ENCODE results near the gene RTP5. TPM values are rescaled to one million over a fixed set of nuclear protein-coding genes. Genes with fewer than 3 reads are reported as not detected.

Gene RTP5
- total RNA-seq, 1 experiment from 2014 or later: not detected

GRCh38 chr2:241886840-241887447 is 17.4 kb downstream of the RTP5 start:
- intact Hi-C loops (cut with micrococcal nuclease): loop anchor here (10.0 kb wide), 1 partner anchor 332 kb away; the partner anchor contains the start of gene BOK
- DNase-seq (ENCODE audit: low read depth, low spot score): no peak
- Histone ChIP-seq H2AFZ (ENCODE audit: low read depth, low read length, poor library complexity, severe bottlenecking) (no peak overlapping the region), H4K20me1 (ENCODE audit: insufficient read depth) (no peaks in the 10 kb centered on the region), H3K9me2 (ENCODE audit: insufficient read depth) (no peaks in the 10 kb centered on the region), H3K9ac (ENCODE audit: low read length) (no peak overlapping the region), H3K79me2 (ENCODE audit: insufficient read depth, low read length) (no peaks in the 10 kb centered on the region), H3K36me3 (ENCODE audit: control insufficient read depth in 1 of 2, insufficient read depth in 2 of 2, low read length in 2 of 2) (no peaks in the 10 kb centered on the region), H3K27ac (ENCODE audit: low read depth, low read length) (no peak overlapping the region), H3K4me3 (replicated peaks in 1 of 2; ENCODE audit: low read depth in 1 of 2, low read length in 2 of 2) (no peak overlapping the region), H3K9me3 (ENCODE audit: control insufficient read depth in 1 of 2, insufficient read depth in 1 of 2, low read depth in 1 of 2, low read length in 2 of 2) (no peaks in the 10 kb centered on the region), H3K4me2 (ENCODE audit: low read length) (no peak overlapping the region), H3K27me3 (ENCODE audit: insufficient read depth, low read length) (no peaks in the 10 kb centered on the region), H3K4me1 (ENCODE audit: control insufficient read depth in 1 of 2, insufficient read depth in 2 of 2, low read length in 2 of 2) (peaks cover 5 to 12% of the 10 kb centered on the region in 2 experiments; a peak in 3 of 4 replicates)
- ChIA-PET POLR2A (no interaction called here), RAD21 (ENCODE audit: low non-redundant PET in 1 of 2, low total read pairs in 2 of 2, uncharacterized antibody in 2 of 2, unreplicated experiment in 2 of 2) (no interaction called here), CTCF (no interaction called here)
- no peak for ATAC-seq
- TF ChIP-seq EZH2phosphoT487 (IDR thresholded peaks at IDR 0.05; ENCODE audit: borderline replicate concordance) (no peak), ELF1 (IDR thresholded peaks at IDR 0.05; ENCODE audit: borderline replicate concordance, low read depth) (no peak), POLR2AphosphoS5 (IDR thresholded peaks at IDR 0.05; ENCODE audit: low read depth, low read length) (no peak), RAD21 (IDR thresholded peaks at IDR 0.05; ENCODE audit: low read depth) (no peak), REST (IDR thresholded peaks at IDR 0.05; ENCODE audit: low read depth) (no peak), SRF (IDR thresholded peaks at IDR 0.05; ENCODE audit: low read depth) (no peak), CEBPB (IDR thresholded peaks at IDR 0.05; ENCODE audit: low read depth) (no peak), POLR2A (IDR thresholded peaks at IDR 0.05; ENCODE audit: borderline replicate concordance, extremely low read depth, insufficient read depth, insufficient read length) (no peak), EZH2 (IDR thresholded peaks at IDR 0.05) (no peak), CBX3 (IDR thresholded peaks at IDR 0.05; ENCODE audit: low read depth) (no peak)
- no TSS peak for BruUV-seq (replicated peaks)

Data from HCT116 (cell line).